ENCODE results near the gene PTPRN2. TPM values are rescaled to one million over a fixed set of nuclear protein-coding genes. Genes with fewer than 3 reads are reported as not detected.
A peak's percentile ranks its signal among the peaks of the same experiment; 100 is the strongest.

PTPRN2 gene
- total and polyA plus RNA-seq, 5 experiments from 2014 or later = 0.69 to 1.5 (median 0.99) TPM

- Mint-ChIP-seq H3K27me3 (peaks cover 0 to 17% (median 0%) of the 10 kb centered on the region in 5 donors), H3K4me3 (no peak overlapping the region), H3K4me1 (peaks cover 0 to 7% (median 0%) of the 10 kb centered on the region in 4 donors), H3K36me3 (no peaks in the 10 kb centered on the region), H3K9me3 (peaks cover 0 to 4% (median 0%) of the 10 kb centered on the region in 9 donors), H3K27ac (no peak overlapping the region)
- no peak for DNase-seq
- POLR2A ChIA-PET = no interaction called here
- ATAC-seq = no peak
Measured at GRCh38 chr7:157796846-157797245, 790.8 kb downstream of the PTPRN2 start.

GRCh38 chr7:157795643-157796042, 792.0 kb downstream of the PTPRN2 start:
- ATAC-seq (no peak), DNase-seq (no peak)
- H3K36me3 Mint-ChIP-seq = no peaks in the 10 kb centered on the region
- H3K4me1 Mint-ChIP-seq = peaks cover 0 to 7% (median 0%) of the 10 kb centered on the region in 4 donors
- no peak overlapping the region for H3K27ac Mint-ChIP-seq
- H3K9me3 Mint-ChIP-seq = peaks cover 0 to 4% (median 0%) of the 10 kb centered on the region in 9 donors
- peaks cover 0 to 17% (median 1%) of the 10 kb centered on the region in 5 donors for H3K27me3 Mint-ChIP-seq
- POLR2A ChIA-PET = no interaction called here
- H3K4me3 Mint-ChIP-seq = no peak overlapping the region

- H3K27me3 Mint-ChIP-seq = peaks cover 0 to 15% (median 1%) of the 10 kb centered on the region in 5 donors
- peaks cover 0 to 7% (median 0%) of the 10 kb centered on the region in 4 donors for H3K4me1 Mint-ChIP-seq
- no peak overlapping the region for H3K27ac Mint-ChIP-seq
- POLR2A ChIA-PET = no interaction called here
- DNase-seq = peak in 1 of 10 donors; percentile 32
- no peak overlapping the region for H3K4me3 Mint-ChIP-seq
- no peaks in the 10 kb centered on the region for H3K36me3 Mint-ChIP-seq
- peaks cover 0 to 4% (median 0%) of the 10 kb centered on the region in 9 donors for H3K9me3 Mint-ChIP-seq
- ATAC-seq = no peak
Measured at GRCh38 chr7:157795199-157795598, 792.4 kb downstream of the PTPRN2 start.

GRCh38 chr7:157794746-157795065, 792.9 kb downstream of the PTPRN2 start:
- Mint-ChIP-seq H3K27me3 (peaks cover 0 to 14% (median 1%) of the 10 kb centered on the region in 5 donors), H3K9me3 (peaks cover 0 to 4% (median 0%) of the 10 kb centered on the region in 9 donors), H3K4me3 (no peak overlapping the region), H3K4me1 (peaks cover 0 to 8% (median 0%) of the 10 kb centered on the region in 4 donors), H3K36me3 (no peaks in the 10 kb centered on the region), H3K27ac (peak overlapping the region in 1 of 10 donors; percentile 71)
- POLR2A ChIA-PET = no interaction called here
- ATAC-seq = no peak
- peak in 1 of 10 donors; percentile 43 for DNase-seq

GRCh38 chr7:157793973-157794745, 793.5 kb downstream of the PTPRN2 start:
- peaks cover 0 to 4% (median 0%) of the 10 kb centered on the region in 9 donors for H3K9me3 Mint-ChIP-seq
- H3K27me3 Mint-ChIP-seq = peaks cover 0 to 17% (median 1%) of the 10 kb centered on the region in 5 donors
- H3K4me3 Mint-ChIP-seq = peak overlapping the region in 1 of 10 donors; percentile 58
- peaks cover 0 to 12% (median 0%) of the 10 kb centered on the region in 4 donors for H3K4me1 Mint-ChIP-seq
- H3K36me3 Mint-ChIP-seq = no peaks in the 10 kb centered on the region
- peak overlapping the region in 1 of 10 donors; percentile 71 for H3K27ac Mint-ChIP-seq
- POLR2A ChIA-PET = no interaction called here
- DNase-seq (peak in 1 of 10 donors; percentile 6), ATAC-seq (no peak)

GRCh38 chr7:157793087-157793353, 794.6 kb downstream of the PTPRN2 start:
- POLR2A ChIA-PET = no interaction called here
- Mint-ChIP-seq H3K27ac (peak overlapping the region in 1 of 10 donors; percentile 39), H3K9me3 (peaks cover 0 to 4% (median 0%) of the 10 kb centered on the region in 9 donors), H3K36me3 (no peaks in the 10 kb centered on the region), H3K4me3 (no peak overlapping the region), H3K4me1 (peaks cover 0 to 12% (median 0%) of the 10 kb centered on the region in 4 donors), H3K27me3 (peaks cover 0 to 17% (median 1%) of the 10 kb centered on the region in 5 donors)
- ATAC-seq (no peak), DNase-seq (peak in 1 of 10 donors; percentile 19)

GRCh38 chr7:157792241-157793086, 795.2 kb downstream of the PTPRN2 start:
- H3K4me3 Mint-ChIP-seq = no peak overlapping the region
- ATAC-seq = no peak
- DNase-seq = peak in 1 of 10 donors; percentile 59
- peaks cover 0 to 12% (median 0%) of the 10 kb centered on the region in 4 donors for H3K4me1 Mint-ChIP-seq
- POLR2A ChIA-PET = no interaction called here
- peaks cover 0 to 17% (median 1%) of the 10 kb centered on the region in 5 donors for H3K27me3 Mint-ChIP-seq
- no peak overlapping the region for H3K27ac Mint-ChIP-seq
- no peaks in the 10 kb centered on the region for H3K9me3 Mint-ChIP-seq
- no peaks in the 10 kb centered on the region for H3K36me3 Mint-ChIP-seq

GRCh38 chr7:157791666-157792065, 796.0 kb downstream of the PTPRN2 start:
- Mint-ChIP-seq H3K27ac (no peak overlapping the region), H3K27me3 (peaks cover 0 to 17% (median 1%) of the 10 kb centered on the region in 5 donors), H3K4me3 (no peak overlapping the region), H3K9me3 (no peaks in the 10 kb centered on the region), H3K4me1 (peaks cover 0 to 12% (median 0%) of the 10 kb centered on the region in 4 donors), H3K36me3 (no peaks in the 10 kb centered on the region)
- DNase-seq (no peak), ATAC-seq (no peak)
- POLR2A ChIA-PET = no interaction called here

GRCh38 chr7:157791261-157791660, 796.4 kb downstream of the PTPRN2 start:
- H3K9me3 Mint-ChIP-seq = no peaks in the 10 kb centered on the region
- no peak overlapping the region for H3K4me3 Mint-ChIP-seq
- POLR2A ChIA-PET = no interaction called here
- H3K36me3 Mint-ChIP-seq = no peaks in the 10 kb centered on the region
- no peak overlapping the region for H3K27ac Mint-ChIP-seq
- peaks cover 0 to 14% (median 1%) of the 10 kb centered on the region in 5 donors for H3K27me3 Mint-ChIP-seq
- ATAC-seq (no peak), DNase-seq (peak in 1 of 10 donors; percentile 22)
- H3K4me1 Mint-ChIP-seq = peaks cover 0 to 11% (median 0%) of the 10 kb centered on the region in 4 donors

- POLR2A ChIA-PET = no interaction called here
- ATAC-seq (no peak), DNase-seq (peak in 1 of 10 donors; percentile 11)
- Mint-ChIP-seq H3K4me3 (no peak overlapping the region), H3K27ac (peak overlapping the region in 4 of 10 donors; percentile 6 to 50 (median 30)), H3K9me3 (no peaks in the 10 kb centered on the region), H3K27me3 (peaks cover 0 to 11% (median 1%) of the 10 kb centered on the region in 5 donors), H3K36me3 (no peaks in the 10 kb centered on the region), H3K4me1 (peaks cover 0 to 8% (median 0%) of the 10 kb centered on the region in 4 donors)
Measured at GRCh38 chr7:157789942-157790341, 797.7 kb downstream of the PTPRN2 start.

- no peak for ATAC-seq
- DNase-seq = peak in 1 of 10 donors; percentile 54
- Mint-ChIP-seq H3K36me3 (no peaks in the 10 kb centered on the region), H3K27ac (no peak overlapping the region), H3K27me3 (peaks cover 0 to 5% (median 1%) of the 10 kb centered on the region in 5 donors), H3K9me3 (no peaks in the 10 kb centered on the region), H3K4me3 (no peak overlapping the region), H3K4me1 (peaks cover 0 to 4% (median 0%) of the 10 kb centered on the region in 4 donors)
- POLR2A ChIA-PET = no interaction called here
Measured at GRCh38 chr7:157789094-157789493, 798.5 kb downstream of the PTPRN2 start.

- ATAC-seq (no peak), DNase-seq (peak in 1 of 10 donors; percentile 22)
- peaks cover 0 to 4% (median 0%) of the 10 kb centered on the region in 4 donors for H3K4me1 Mint-ChIP-seq
- H3K27me3 Mint-ChIP-seq = peaks cover 0 to 5% (median 0%) of the 10 kb centered on the region in 5 donors
- H3K4me3 Mint-ChIP-seq = no peak overlapping the region
- no peaks in the 10 kb centered on the region for H3K9me3 Mint-ChIP-seq
- POLR2A ChIA-PET = no interaction called here
- H3K27ac Mint-ChIP-seq = no peak overlapping the region
- H3K36me3 Mint-ChIP-seq = no peaks in the 10 kb centered on the region
Measured at GRCh38 chr7:157788573-157788972, 799.0 kb downstream of the PTPRN2 start.

GRCh38 chr7:157787275-157787701, 800.3 kb downstream of the PTPRN2 start:
- DNase-seq (peak in 1 of 10 donors; percentile 53), ATAC-seq (no peak)
- peaks cover 0 to 10% (median 5%) of the 10 kb centered on the region in 5 donors for H3K27me3 Mint-ChIP-seq
- POLR2A ChIA-PET = no interaction called here
- H3K36me3 Mint-ChIP-seq = no peaks in the 10 kb centered on the region
- H3K4me1 Mint-ChIP-seq = peaks cover 0 to 6% (median 0%) of the 10 kb centered on the region in 4 donors
- H3K27ac Mint-ChIP-seq = peak overlapping the region in 1 of 10 donors; percentile 24
- no peaks in the 10 kb centered on the region for H3K9me3 Mint-ChIP-seq
- no peak overlapping the region for H3K4me3 Mint-ChIP-seq

Data from naive thymus-derived CD8-positive, alpha-beta T cell (primary cell).